ENCODE measurements around the gene NBPF3. TPM values are rescaled to one million over a fixed set of nuclear protein-coding genes. Genes with fewer than 3 reads are reported as not detected.

The NBPF3 gene
- total RNA-seq, 1 experiment from 2014 or later, result 15.9 TPM

DNA sequence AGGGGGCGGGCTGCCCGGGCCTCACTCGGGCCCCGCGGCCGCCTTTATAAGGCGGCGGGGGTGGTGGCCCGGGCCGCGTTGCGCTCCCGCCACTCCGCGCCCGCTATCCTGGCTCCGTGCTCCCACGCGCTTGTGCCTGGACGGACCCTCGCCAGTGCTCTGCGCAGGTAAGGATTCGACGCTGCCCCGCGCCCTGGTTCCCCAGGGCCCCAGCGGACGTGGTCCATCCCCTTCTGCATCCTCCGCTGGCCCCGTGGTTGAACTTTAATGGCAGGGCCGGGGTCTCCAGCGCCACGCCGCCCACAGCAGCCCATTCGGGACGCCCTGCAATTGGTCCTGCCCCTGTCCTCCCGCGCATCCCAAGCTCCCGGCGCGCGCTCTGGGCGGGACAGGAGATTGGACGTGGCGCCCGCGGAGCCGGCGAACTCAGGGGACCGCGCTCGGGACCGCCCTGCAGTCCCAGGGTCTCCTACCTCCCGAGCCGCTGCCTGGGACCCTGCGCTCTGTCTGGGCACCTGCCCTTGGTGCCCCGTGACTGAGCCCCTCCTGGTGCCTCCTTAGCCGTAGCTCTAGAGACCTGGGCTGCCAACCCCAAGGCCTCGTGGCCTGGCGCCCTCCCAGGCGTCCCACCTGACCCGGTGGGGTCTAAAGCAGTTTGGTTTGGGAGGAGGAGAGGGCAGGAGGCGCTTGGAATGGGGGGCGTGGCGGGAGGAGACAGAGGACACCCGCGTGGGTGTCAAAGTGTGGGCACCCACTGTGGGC is 69.6 kb downstream of the NBPF3 start, which contains the start of gene ALPL:
Gene ALPL, plus strand, starts transcription at position 73 of the 762 bp plus-strand sequence. CDS start 44,659 bp downstream, outside the sequence.
- ChIA-PET CTCF (interaction anchor here (0.8 kb wide), 1 partner anchor 66 kb away, joined by 3 read pairs; no protein-coding TSS in a partner anchor), POLR2A (no interaction called here)
- no peaks in the 10 kb centered on the region for H3K27me3 ChIP-seq (ENCODE audit: control insufficient read depth, insufficient read depth, low read length)
- DNase-seq (ENCODE audit: low read depth, low spot score) (no peak), ATAC-seq (peak; percentile 24; the same call in 1 of the 2 replicates)
- peak within 1 kb of the TSS; percentile 6 to 42; a peak in 3 of 4 replicates for H3K4me3 ChIP-seq (ENCODE audit: low read depth in 2 of 2, low read length in 2 of 2)
- H3K9me3 ChIP-seq (ENCODE audit: control insufficient read depth, insufficient read depth, low read depth, low read length), result no peaks in the 10 kb centered on the region
- intact Hi-C loops (cut with micrococcal nuclease; ENCODE audit: unreplicated experiment), result no loop called here
- in situ Hi-C loops (cut with HindIII; ENCODE audit: low pct_unique_long_range_greater_than_20kb, low sequenced_read_pairs), result no loop called here
- TF ChIP-seq, protein P1, sequence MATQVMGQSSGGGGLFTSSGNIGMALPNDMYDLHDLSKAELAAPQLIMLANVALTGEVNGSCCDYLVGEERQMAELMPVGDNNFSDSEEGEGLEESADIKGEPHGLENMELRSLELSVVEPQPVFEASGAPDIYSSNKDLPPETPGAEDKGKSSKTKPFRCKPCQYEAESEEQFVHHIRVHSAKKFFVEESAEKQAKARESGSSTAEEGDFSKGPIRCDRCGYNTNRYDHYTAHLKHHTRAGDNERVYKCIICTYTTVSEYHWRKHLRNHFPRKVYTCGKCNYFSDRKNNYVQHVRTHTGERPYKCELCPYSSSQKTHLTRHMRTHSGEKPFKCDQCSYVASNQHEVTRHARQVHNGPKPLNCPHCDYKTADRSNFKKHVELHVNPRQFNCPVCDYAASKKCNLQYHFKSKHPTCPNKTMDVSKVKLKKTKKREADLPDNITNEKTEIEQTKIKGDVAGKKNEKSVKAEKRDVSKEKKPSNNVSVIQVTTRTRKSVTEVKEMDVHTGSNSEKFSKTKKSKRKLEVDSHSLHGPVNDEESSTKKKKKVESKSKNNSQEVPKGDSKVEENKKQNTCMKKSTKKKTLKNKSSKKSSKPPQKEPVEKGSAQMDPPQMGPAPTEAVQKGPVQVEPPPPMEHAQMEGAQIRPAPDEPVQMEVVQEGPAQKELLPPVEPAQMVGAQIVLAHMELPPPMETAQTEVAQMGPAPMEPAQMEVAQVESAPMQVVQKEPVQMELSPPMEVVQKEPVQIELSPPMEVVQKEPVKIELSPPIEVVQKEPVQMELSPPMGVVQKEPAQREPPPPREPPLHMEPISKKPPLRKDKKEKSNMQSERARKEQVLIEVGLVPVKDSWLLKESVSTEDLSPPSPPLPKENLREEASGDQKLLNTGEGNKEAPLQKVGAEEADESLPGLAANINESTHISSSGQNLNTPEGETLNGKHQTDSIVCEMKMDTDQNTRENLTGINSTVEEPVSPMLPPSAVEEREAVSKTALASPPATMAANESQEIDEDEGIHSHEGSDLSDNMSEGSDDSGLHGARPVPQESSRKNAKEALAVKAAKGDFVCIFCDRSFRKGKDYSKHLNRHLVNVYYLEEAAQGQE (IDR thresholded peaks at IDR 0.05; ENCODE audit: insufficient read depth in 1 of 2, low read depth in 2 of 2, low read length in 1 of 2), result no peak
- TF ChIP-seq, protein P2, sequence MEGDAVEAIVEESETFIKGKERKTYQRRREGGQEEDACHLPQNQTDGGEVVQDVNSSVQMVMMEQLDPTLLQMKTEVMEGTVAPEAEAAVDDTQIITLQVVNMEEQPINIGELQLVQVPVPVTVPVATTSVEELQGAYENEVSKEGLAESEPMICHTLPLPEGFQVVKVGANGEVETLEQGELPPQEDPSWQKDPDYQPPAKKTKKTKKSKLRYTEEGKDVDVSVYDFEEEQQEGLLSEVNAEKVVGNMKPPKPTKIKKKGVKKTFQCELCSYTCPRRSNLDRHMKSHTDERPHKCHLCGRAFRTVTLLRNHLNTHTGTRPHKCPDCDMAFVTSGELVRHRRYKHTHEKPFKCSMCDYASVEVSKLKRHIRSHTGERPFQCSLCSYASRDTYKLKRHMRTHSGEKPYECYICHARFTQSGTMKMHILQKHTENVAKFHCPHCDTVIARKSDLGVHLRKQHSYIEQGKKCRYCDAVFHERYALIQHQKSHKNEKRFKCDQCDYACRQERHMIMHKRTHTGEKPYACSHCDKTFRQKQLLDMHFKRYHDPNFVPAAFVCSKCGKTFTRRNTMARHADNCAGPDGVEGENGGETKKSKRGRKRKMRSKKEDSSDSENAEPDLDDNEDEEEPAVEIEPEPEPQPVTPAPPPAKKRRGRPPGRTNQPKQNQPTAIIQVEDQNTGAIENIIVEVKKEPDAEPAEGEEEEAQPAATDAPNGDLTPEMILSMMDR (IDR thresholded peaks at IDR 0.05), result peak; percentile 53
- no peaks in the 10 kb centered on the region for H3K36me3 ChIP-seq (ENCODE audit: control insufficient read depth, insufficient read depth, low read length)
- peaks cover 3% of the 10 kb centered on the region; the same call in 1 of the 2 replicates for H3K4me1 ChIP-seq (ENCODE audit: control insufficient read depth, insufficient read depth, low read length)
- no peak within 1 kb of the TSS for H3K27ac ChIP-seq (ENCODE audit: low read length)
- BruUV-seq (replicated peaks), result no TSS peak

DNA sequence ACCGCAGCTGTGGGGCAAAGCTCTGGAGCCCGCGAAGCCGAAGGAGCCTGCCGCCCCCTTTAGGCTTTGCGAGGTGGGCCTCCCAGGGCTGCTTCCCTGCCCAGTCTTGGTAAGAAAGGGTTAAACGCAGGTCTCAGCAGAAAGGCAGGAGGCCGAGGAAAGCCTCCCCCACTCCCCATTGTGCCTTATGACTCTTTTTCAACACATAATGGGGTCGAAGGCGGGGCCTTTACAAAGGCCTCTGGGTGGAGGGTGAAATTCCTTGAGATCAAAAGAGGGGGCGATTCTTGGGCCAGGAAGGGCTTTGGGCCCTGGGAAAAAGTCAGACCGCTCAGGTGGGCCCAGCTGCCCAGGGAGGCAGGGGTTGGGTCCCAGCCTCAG is 70.2 kb downstream of the NBPF3 start:
- in situ Hi-C loops (cut with HindIII; ENCODE audit: low pct_unique_long_range_greater_than_20kb, low sequenced_read_pairs), result no loop called here
- intact Hi-C loops (cut with micrococcal nuclease; ENCODE audit: unreplicated experiment), result no loop called here
- TF ChIP-seq POLR2AphosphoS5 (IDR thresholded peaks at IDR 0.05; ENCODE audit: low read depth, low read length), result no peak
- TF ChIP-seq, protein P2 (IDR thresholded peaks at IDR 0.05), result no peak
- TF ChIP-seq TCF7L2 (IDR thresholded peaks at IDR 0.05; ENCODE audit: low read depth, low read length), result no peak
- TF ChIP-seq, protein P1 (IDR thresholded peaks at IDR 0.05; ENCODE audit: insufficient read depth in 1 of 2, low read depth in 2 of 2, low read length in 1 of 2), result no peak
- no peak for TF ChIP-seq SIN3A (IDR thresholded peaks at IDR 0.05; ENCODE audit: borderline replicate concordance, insufficient read depth, low read depth, low read length)
- no peak overlapping the region for H3K27ac ChIP-seq (ENCODE audit: low read length)
- no peaks in the 10 kb centered on the region for H3K9me3 ChIP-seq (ENCODE audit: control insufficient read depth, insufficient read depth, low read depth, low read length)
- CTCF ChIA-PET, result interaction anchor here (0.8 kb wide), 1 partner anchor 66 kb away, joined by 3 read pairs; no protein-coding TSS in a partner anchor
- POLR2A ChIA-PET, result no interaction called here
- H3K4me3 ChIP-seq (ENCODE audit: low read depth in 2 of 2, low read length in 2 of 2), result no peak overlapping the region
- DNase-seq (ENCODE audit: low read depth, low spot score) (no peak), ATAC-seq (no peak)
- no peaks in the 10 kb centered on the region for H3K27me3 ChIP-seq (ENCODE audit: control insufficient read depth, insufficient read depth, low read length)
- BruUV-seq (replicated peaks), result no TSS peak
- peaks cover 3% of the 10 kb centered on the region; the same call in 1 of the 2 replicates for H3K4me1 ChIP-seq (ENCODE audit: control insufficient read depth, insufficient read depth, low read length)
- H3K36me3 ChIP-seq (ENCODE audit: control insufficient read depth, insufficient read depth, low read length), result no peaks in the 10 kb centered on the region
